ENCODE measurements around the gene FAM13C.

Gene FAM13C

GRCh38 chr10:59324597-59324996, 37.8 kb downstream of the FAM13C start:
- no peak overlapping the region for H3K4me3 ChIP-seq (ENCODE audit: low read depth, low read length)
- no peak for DNase-seq (ENCODE audit: low read depth)
- TF ChIP-seq CTCF (conservative IDR thresholded peaks at IDR 0.05; ENCODE audit: low read depth, low read length): no peak

DNA sequence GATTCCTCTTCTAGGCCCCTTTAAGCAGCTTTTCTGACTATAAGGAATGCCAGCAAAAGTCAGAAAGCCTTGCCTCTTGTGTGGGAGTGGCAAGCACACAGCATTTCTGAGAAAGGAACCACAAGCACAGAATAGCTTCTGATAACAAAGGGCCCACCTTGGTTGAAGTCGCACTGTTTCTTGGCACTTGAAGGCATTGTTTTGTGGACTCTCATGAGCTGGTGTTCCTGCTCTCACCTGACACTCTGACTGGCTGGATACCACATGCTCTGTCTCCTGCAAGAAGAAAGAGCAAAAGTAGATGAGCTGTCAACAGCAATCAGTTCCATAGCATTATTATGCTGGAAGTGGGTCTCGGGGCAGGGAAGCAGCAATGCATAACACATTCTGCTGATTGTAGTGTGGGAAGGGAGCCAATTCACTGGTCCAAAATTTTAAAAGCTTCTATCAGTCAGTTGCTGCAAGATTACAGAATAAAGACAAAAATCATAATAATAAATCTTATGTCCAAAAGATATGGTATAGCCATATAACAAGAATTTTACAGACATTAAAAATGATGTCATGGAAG, 38.4 kb downstream of the FAM13C start:
- DNase-seq (ENCODE audit: low read depth): no peak
- no peak overlapping the region for H3K4me3 ChIP-seq (ENCODE audit: low read depth, low read length)
- TF ChIP-seq CTCF (conservative IDR thresholded peaks at IDR 0.05; ENCODE audit: low read depth, low read length): no peak

- DNase-seq (ENCODE audit: low read depth): peak; percentile 1
- TF ChIP-seq CTCF (conservative IDR thresholded peaks at IDR 0.05; ENCODE audit: low read depth, low read length): no peak
- no peak overlapping the region for H3K4me3 ChIP-seq (ENCODE audit: low read depth, low read length)
These were observed 39.3 kb downstream of the FAM13C start for GRCh38 chr10:59323036-59323459.

GRCh38 chr10:59322131-59322530, 40.2 kb downstream of the FAM13C start:
- no peak for DNase-seq (ENCODE audit: low read depth)
- TF ChIP-seq CTCF (conservative IDR thresholded peaks at IDR 0.05; ENCODE audit: low read depth, low read length): no peak

GRCh38 chr10:59320355-59320754, 42.0 kb downstream of the FAM13C start:
- no peak overlapping the region for H3K4me3 ChIP-seq (ENCODE audit: low read depth, low read length)
- no peak for DNase-seq (ENCODE audit: low read depth)
- no peak for TF ChIP-seq CTCF (conservative IDR thresholded peaks at IDR 0.05; ENCODE audit: low read depth, low read length)

More at GRCh38 chr10:59322131-59322530, 40.2 kb downstream of the FAM13C start:
- H3K4me3 ChIP-seq (ENCODE audit: low read depth, low read length): no peak overlapping the region

DNA sequence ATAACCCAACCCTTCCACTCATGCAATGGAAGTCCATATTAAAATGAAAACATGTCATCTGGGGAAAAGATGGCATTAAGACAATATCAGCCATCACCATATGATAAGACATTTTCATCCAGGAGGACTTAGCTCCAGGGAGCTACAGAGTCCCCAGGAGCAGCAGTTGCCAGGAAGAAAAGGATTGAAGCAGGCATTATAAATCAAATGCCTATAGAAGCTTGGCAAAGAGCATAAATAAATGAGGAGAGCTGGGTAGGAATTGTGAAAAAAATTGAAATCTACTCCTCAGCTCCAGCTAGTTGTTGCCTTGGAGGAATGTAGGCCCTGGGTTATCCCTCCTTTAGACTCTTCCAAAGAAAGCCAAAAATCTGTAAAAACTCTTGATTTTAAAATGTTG, 42.5 kb downstream of the FAM13C start:
- no peak for DNase-seq (ENCODE audit: low read depth)
- no peak for TF ChIP-seq CTCF (conservative IDR thresholded peaks at IDR 0.05; ENCODE audit: low read depth, low read length)
- H3K4me3 ChIP-seq (ENCODE audit: low read depth, low read length): no peak overlapping the region

- no peak overlapping the region for H3K4me3 ChIP-seq (ENCODE audit: low read depth, low read length)
- no peak for DNase-seq (ENCODE audit: low read depth)
- no peak for TF ChIP-seq CTCF (conservative IDR thresholded peaks at IDR 0.05; ENCODE audit: low read depth, low read length)
These were observed 45.3 kb downstream of the FAM13C start for GRCh38 chr10:59317066-59317465.

Data from choroid plexus epithelial cell (primary cell).